HUES48 (cell line): ENCODE results near the gene EXOSC1.
"Not testable (repeated sequence)": the region's sequence is repeated elsewhere in the genome, so short reads cannot be mapped to it uniquely, and the experiment has no call there.

Source experiments
- H3K27ac ChIP-seq: one replicate; pipeline ENCODE4 v1.7.0; 2013; ENCODE audit warnings: low read depth, low read length, inconsistent platforms
- H3K27me3 ChIP-seq: 2 replicates; pipeline ENCODE4 v1.6.1; 2013; ENCODE audit warnings: mild to moderate bottlenecking, low read length; ENCODE audit not compliant: control insufficient read depth, insufficient read depth
- H3K36me3 ChIP-seq: 2 replicates; pipeline ENCODE4 v1.6.1; 2013; ENCODE audit warnings: low read length; ENCODE audit not compliant: control insufficient read depth, insufficient read depth
- H3K4me1 ChIP-seq: 2 replicates; pipeline ENCODE4 v1.6.1; 2013; ENCODE audit warnings: mild to moderate bottlenecking, low read length; ENCODE audit not compliant: control insufficient read depth, insufficient read depth
- H3K4me3 ChIP-seq: 2 replicates; pipeline ENCODE4 v1.5.1; 2013; ENCODE audit warnings: mild to moderate bottlenecking, low read depth, low read length
- H3K9ac ChIP-seq: 2 replicates; pipeline ENCODE4 v1.6.1; 2013; ENCODE audit warnings: mild to moderate bottlenecking, low read depth, low read length, moderate library complexity
- H3K9me3 ChIP-seq: 2 replicates; pipeline ENCODE4 v1.6.1; 2013; ENCODE audit warnings: low read length; ENCODE audit not compliant: control insufficient read depth, insufficient read depth

EXOSC1 gene

DNA sequence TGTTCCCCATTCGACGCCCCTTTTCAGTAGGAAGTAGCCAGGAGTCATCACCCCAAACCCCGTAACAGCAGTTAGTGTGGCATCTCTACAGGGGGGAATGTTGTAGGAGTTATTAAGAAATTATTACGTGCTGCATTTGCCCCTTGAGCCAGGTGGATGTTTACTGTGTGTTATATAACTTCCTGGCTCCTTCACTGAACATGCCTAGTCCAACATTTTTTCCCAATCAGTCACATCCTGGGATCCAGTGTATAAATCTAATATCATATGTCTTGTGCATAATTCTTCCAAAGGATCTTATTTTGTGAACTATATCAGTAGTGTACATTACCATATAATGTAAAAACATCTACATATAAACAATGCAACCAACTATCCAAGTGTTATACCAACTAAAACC is 33.6 kb upstream of the EXOSC1 start:
- Histone ChIP-seq H3K36me3 (peaks cover 74% of the 10 kb centered on the region), H3K4me1 (peaks cover 18% of the 10 kb centered on the region), H3K27ac (peak overlapping the region; percentile 71), H3K9ac (peak overlapping the region; percentile 27; the same call in 1 of the 2 replicates)
- H3K9me3 ChIP-seq, H3K27me3 ChIP-seq, H3K4me3 ChIP-seq: not testable (repeated sequence)

DNA sequence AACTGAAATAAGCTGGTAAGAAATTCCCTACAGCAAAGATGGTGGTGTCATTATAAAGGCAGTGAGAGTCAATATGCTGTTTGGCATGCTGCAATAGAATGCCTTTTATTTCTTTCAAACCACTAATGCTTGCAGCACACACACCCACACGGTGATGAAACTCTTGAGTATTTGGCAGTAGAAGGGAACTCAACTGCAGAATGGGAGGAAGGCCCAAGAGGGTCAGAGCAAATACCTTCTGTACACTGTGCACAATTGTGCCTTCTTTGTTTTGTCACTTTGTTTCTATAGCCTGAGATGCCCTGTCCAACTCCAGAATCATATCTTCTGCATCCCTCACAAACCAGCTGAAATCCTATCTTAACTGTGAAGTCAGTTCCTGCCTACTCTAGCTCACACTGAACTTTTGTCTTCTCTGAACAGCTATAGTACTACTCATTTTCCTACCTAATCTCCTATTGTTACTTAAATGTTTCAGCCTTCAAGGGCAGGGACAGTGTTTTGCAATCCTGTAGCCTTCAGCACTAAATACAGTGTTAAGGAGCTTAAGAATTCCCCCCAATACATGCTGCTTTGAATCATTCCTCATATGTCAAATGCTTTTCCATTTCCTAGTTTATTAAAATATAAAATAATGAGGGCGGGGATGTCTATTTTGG is 30.3 kb upstream of the EXOSC1 start:
- Histone ChIP-seq H3K27ac (no peak overlapping the region), H3K9me3 (no peaks in the 10 kb centered on the region)

DNA sequence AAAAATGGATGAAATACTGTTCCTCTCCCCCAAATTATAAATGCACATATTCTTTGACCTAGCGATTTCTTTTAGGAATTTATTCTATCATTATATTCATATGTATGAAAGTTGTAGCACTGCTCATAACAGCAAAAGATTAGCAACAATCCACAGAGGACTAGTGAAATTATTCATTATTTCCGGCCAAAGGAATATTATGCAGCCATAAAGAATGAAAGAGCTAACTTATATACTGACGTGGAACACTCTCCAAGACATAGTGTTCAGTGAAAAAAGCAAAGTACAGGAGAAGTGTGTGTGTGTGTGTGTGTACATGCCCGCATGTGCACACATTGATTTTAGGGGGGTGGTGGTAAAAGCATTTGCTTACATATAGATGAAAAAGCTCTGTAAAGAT is 29.1 kb upstream of the EXOSC1 start:
- no peak overlapping the region for H3K4me3 ChIP-seq
- no peak overlapping the region for H3K27ac ChIP-seq
- H3K4me1 ChIP-seq: peaks cover 5% of the 10 kb centered on the region
- no peaks in the 10 kb centered on the region for H3K27me3 ChIP-seq
- no peaks in the 10 kb centered on the region for H3K9me3 ChIP-seq
- H3K9ac ChIP-seq: no peak overlapping the region
- H3K36me3 ChIP-seq: peaks cover 91% of the 10 kb centered on the region

More for the DNA sequence above, 30.3 kb upstream of the EXOSC1 start:
- no peaks in the 10 kb centered on the region for H3K27me3 ChIP-seq
- H3K4me3 ChIP-seq: no peak overlapping the region
- H3K36me3 ChIP-seq: peaks cover 87% of the 10 kb centered on the region
- peaks cover 15% of the 10 kb centered on the region for H3K4me1 ChIP-seq
- no peak overlapping the region for H3K9ac ChIP-seq

DNA sequence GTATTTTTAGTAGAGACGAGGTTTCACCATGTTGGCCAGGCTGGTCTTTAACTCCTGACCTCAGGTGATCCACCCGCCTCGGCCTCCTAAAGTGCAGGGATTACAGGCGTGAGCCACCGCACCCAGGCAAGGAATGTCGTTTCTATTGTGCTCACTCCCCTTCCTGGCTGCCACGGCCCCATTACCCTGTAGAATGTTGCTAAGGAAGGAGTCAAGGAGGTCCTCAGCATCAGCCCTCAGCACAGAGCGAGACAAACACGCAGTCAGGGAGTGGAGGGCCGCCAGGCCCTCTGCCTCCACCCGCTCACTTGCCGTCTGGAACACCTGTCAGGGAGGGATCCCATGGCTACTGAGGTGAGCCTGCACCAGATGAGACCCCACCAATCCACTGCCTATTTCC is 23.0 kb upstream of the EXOSC1 start:
- not testable (repeated sequence) for H3K9ac ChIP-seq, H3K4me1 ChIP-seq, H3K4me3 ChIP-seq, H3K27ac ChIP-seq, H3K27me3 ChIP-seq, H3K9me3 ChIP-seq
- H3K36me3 ChIP-seq: peaks cover 97% of the 10 kb centered on the region

- Histone ChIP-seq H3K9ac (no peak overlapping the region), H3K27me3 (no peaks in the 10 kb centered on the region), H3K4me3 (no peak overlapping the region), H3K27ac (no peak overlapping the region), H3K9me3 (no peaks in the 10 kb centered on the region), H3K4me1 (no peaks in the 10 kb centered on the region), H3K36me3 (peaks cover 97% of the 10 kb centered on the region)
Measured at GRCh38 chr10:97468162-97468561, 22.4 kb upstream of the EXOSC1 start.

- no peaks in the 10 kb centered on the region for H3K27me3 ChIP-seq
- no peak overlapping the region for H3K27ac ChIP-seq
- no peaks in the 10 kb centered on the region for H3K4me1 ChIP-seq
- peaks cover 97% of the 10 kb centered on the region for H3K36me3 ChIP-seq
- H3K4me3 ChIP-seq: no peak overlapping the region
- H3K9ac ChIP-seq: no peak overlapping the region
- H3K9me3 ChIP-seq: no peaks in the 10 kb centered on the region
Measured at GRCh38 chr10:97466755-97467154, 20.9 kb upstream of the EXOSC1 start.

DNA sequence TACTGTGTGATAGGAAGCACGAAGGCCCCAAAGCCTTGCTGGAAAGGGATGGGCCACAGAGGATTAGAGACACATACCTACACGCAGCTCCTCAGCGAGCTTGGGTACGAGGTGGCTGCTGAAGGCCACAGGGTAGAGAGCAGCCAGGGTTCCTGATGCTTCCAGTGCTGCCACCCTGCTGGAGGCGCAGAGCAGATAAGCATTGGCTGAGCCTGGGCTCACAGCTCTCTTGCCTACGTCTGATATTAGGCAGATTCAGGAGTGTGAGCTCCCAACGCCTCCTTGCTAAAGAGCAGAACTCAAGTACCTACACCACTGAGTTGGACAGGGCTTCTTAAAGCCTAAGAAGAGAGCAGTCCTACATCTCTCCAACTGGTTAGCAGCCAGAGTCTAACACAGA is 20.2 kb upstream of the EXOSC1 start:
- no peak overlapping the region for H3K27ac ChIP-seq
- peaks cover 97% of the 10 kb centered on the region for H3K36me3 ChIP-seq

DNA sequence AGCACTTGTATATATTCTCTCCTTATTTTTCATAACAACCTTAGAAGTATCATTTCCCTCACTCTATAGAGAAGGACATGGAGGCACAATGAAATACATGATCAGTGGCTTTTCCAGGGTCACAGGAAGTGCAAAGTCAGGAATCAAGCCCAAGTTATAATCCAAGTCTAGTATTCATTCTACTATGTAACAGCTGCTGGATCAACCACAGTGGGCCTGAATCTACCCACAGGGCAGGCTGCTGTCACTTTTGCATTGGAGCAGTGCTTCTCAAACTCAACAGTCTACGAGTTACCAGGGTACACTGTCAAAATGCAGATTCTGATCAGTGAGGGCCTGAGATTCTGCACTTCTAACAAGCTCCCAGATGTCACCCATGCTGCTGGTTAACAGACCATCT is 18.4 kb upstream of the EXOSC1 start:
- no peaks in the 10 kb centered on the region for H3K9me3 ChIP-seq
- no peak overlapping the region for H3K27ac ChIP-seq
- H3K4me1 ChIP-seq: no peaks in the 10 kb centered on the region
- no peaks in the 10 kb centered on the region for H3K27me3 ChIP-seq
- no peak overlapping the region for H3K9ac ChIP-seq
- peaks cover 97% of the 10 kb centered on the region for H3K36me3 ChIP-seq
- no peak overlapping the region for H3K4me3 ChIP-seq

More for the DNA sequence above, 20.2 kb upstream of the EXOSC1 start:
- H3K9me3 ChIP-seq: no peaks in the 10 kb centered on the region
- H3K9ac ChIP-seq: no peak overlapping the region
- no peaks in the 10 kb centered on the region for H3K4me1 ChIP-seq
- no peak overlapping the region for H3K4me3 ChIP-seq
- no peaks in the 10 kb centered on the region for H3K27me3 ChIP-seq

DNA sequence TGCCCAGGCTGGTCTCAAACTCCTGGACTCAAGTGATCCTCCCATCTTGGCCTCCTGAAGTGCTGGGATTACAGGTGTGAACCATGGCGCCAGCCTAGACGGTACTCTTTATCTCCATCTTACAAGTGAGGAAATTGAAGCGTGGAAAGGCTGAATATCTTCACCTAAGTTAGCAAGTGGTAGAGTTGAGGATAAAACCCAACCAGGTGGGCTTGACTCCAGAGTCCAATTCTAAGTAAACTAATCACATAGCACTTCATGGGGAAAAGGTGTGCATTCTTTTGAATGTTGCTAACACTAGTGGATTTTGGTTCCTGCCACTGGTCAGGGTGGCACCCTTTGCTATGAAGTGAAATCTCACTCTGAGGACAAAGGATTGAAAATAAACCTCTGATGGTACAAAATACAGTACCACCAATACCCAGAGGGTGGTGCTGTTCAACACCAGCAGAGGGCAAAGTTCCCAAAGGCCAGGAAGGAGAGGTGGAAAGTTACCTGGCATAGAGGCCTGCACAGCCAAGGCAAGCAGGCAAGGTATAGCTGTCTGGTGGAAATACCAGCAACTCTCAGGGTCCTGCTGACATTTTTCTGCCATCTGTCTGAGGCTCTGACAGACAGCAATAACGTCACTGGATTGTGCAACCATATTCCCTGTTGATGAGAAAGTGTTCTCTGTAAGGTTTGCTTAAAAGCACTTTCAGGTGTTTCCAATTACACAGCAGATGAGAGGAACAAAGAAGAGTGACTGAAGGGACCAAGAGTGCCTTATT is 17.7 kb upstream of the EXOSC1 start:
- Histone ChIP-seq H3K9me3 (no peaks in the 10 kb centered on the region), H3K9ac (no peak overlapping the region), H3K36me3 (peaks cover 98% of the 10 kb centered on the region), H3K27me3 (no peaks in the 10 kb centered on the region), H3K27ac (no peak overlapping the region), H3K4me1 (no peaks in the 10 kb centered on the region), H3K4me3 (no peak overlapping the region)

DNA sequence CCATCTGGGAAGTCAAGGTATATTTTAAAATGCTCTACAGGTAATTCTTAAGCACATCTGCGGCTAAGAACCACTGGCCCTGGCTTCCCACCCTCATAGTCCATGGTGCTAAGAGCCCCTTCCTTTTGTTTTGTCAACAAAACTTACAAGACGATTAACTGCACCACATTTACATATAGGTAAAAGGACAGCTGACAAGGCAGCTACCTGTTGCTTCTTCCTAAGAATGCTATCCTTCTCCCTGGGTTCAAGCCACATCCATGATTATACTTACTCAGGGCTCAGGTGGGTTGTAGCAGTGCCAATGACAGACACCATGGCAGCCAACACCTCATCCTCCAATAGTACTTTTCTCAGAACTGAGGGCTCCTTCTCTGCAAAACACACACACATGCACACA is 16.5 kb upstream of the EXOSC1 start:
- Histone ChIP-seq H3K27ac (no peak overlapping the region), H3K4me1 (no peaks in the 10 kb centered on the region)

GRCh38 chr10:97459933-97460332 is 14.1 kb upstream of the EXOSC1 start:
- Histone ChIP-seq H3K4me1 (no peaks in the 10 kb centered on the region), H3K9me3 (no peaks in the 10 kb centered on the region), H3K27ac (no peak overlapping the region), H3K27me3 (no peaks in the 10 kb centered on the region), H3K4me3 (no peak overlapping the region), H3K9ac (no peak overlapping the region), H3K36me3 (peaks cover 97% of the 10 kb centered on the region)

More for the DNA sequence above, 16.5 kb upstream of the EXOSC1 start:
- H3K9me3 ChIP-seq: no peaks in the 10 kb centered on the region
- no peaks in the 10 kb centered on the region for H3K27me3 ChIP-seq
- peaks cover 97% of the 10 kb centered on the region for H3K36me3 ChIP-seq
- H3K9ac ChIP-seq: no peak overlapping the region
- no peak overlapping the region for H3K4me3 ChIP-seq
